ENCODE results near the gene KCNJ5. TPM values are rescaled to one million over a fixed set of nuclear protein-coding genes. Genes with fewer than 3 reads are reported as not detected.
A peak's percentile ranks its signal among the peaks of the same experiment; 100 is the strongest.

KCNJ5 gene
- total RNA-seq, 3 donors from 2014 or later = 0.14 to 3.9 (median 0.48) TPM

GRCh38 chr11:128893578-128894285, 2.6 kb downstream of the KCNJ5 start:
- no peak overlapping the region for H3K4me3 ChIP-seq
- ATAC-seq (no peak), DNase-seq (no peak)
- H3K4me1 ChIP-seq (ENCODE audit: low read depth) = peaks cover 10% of the 10 kb centered on the region
- intact Hi-C loops (cut with DNase I, micrococcal nuclease) = no loop called here
- TF ChIP-seq CTCF (IDR thresholded peaks at IDR 0.05) = no peak
- no peaks in the 10 kb centered on the region for H3K36me3 ChIP-seq (ENCODE audit: low read depth)
- no peaks in the 10 kb centered on the region for H3K9me3 ChIP-seq

GRCh38 chr11:128894286-128894681, 3.1 kb downstream of the KCNJ5 start:
- H3K4me1 ChIP-seq (ENCODE audit: low read depth) = peaks cover 10% of the 10 kb centered on the region
- ATAC-seq (no peak), DNase-seq (no peak)
- H3K36me3 ChIP-seq (ENCODE audit: low read depth) = no peaks in the 10 kb centered on the region
- TF ChIP-seq CTCF (IDR thresholded peaks at IDR 0.05) = no peak
- no peaks in the 10 kb centered on the region for H3K9me3 ChIP-seq
- H3K4me3 ChIP-seq = no peak overlapping the region
- intact Hi-C loops (cut with DNase I, micrococcal nuclease) = no loop called here

- TF ChIP-seq CTCF (IDR thresholded peaks at IDR 0.05) = no peak
- ATAC-seq (peak; percentile 79), DNase-seq (peak in 2 of 3 donors; percentile 60 to 68)
- Histone ChIP-seq H3K36me3 (ENCODE audit: low read depth) (no peaks in the 10 kb centered on the region), H3K4me1 (ENCODE audit: low read depth) (peaks cover 10% of the 10 kb centered on the region), H3K4me3 (no peak overlapping the region), H3K9me3 (no peaks in the 10 kb centered on the region)
- intact Hi-C loops (cut with DNase I, micrococcal nuclease) = no loop called here
These were observed 3.5 kb downstream of the KCNJ5 start for GRCh38 chr11:128894685-128895084.

DNA sequence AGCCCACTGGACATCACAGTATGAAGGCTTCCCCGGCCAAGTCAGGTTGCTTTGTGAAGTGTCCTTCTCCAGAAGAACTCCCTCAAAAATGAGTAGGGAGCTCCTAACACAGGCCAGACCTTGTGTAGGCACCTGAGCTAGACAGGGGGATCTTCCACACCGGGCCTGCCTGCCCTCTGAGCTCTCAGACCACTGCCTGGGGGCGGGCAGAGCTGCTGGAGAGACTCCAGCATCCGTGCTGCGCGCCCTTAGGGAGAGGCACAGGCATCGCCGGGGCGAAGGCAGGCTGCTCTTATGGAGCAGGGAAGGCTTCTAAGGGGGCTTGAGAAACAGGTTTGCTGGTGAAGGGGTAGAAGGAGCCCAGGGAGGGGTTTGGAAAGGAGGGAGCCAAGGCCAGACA, 4.4 kb downstream of the KCNJ5 start:
- Histone ChIP-seq H3K9me3 (no peaks in the 10 kb centered on the region), H3K36me3 (ENCODE audit: low read depth) (no peaks in the 10 kb centered on the region), H3K4me3 (no peak overlapping the region), H3K4me1 (ENCODE audit: low read depth) (peaks cover 5% of the 10 kb centered on the region)
- ATAC-seq (no peak), DNase-seq (no peak)
- TF ChIP-seq CTCF (IDR thresholded peaks at IDR 0.05) = no peak
- intact Hi-C loops (cut with DNase I, micrococcal nuclease) = no loop called here

DNA sequence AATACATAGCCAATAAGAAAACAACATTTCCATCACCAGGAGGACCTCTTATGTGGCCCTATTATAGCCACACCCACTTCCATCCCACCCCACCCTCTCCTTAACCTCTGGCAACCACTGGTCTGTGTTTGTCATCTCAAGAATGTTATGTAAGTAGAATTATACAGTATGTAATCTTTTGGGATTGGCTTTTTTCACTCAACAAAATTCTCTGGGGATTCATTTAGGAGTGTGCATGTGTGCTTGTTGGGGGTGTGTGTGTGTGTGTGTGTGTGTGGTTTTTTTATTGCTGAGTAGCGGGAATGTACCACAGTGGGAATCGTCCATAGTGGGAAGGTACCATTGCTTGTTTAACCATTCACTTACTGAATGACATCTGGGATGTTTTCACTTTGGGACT, 5.2 kb downstream of the KCNJ5 start:
- Histone ChIP-seq H3K4me1 (ENCODE audit: low read depth) (peaks cover 3% of the 10 kb centered on the region), H3K4me3 (no peak overlapping the region), H3K36me3 (ENCODE audit: low read depth) (no peaks in the 10 kb centered on the region), H3K9me3 (no peaks in the 10 kb centered on the region)
- ATAC-seq (no peak), DNase-seq (no peak)
- TF ChIP-seq CTCF (IDR thresholded peaks at IDR 0.05) = no peak
- intact Hi-C loops (cut with DNase I, micrococcal nuclease) = no loop called here

- ATAC-seq = no peak
- no peak for DNase-seq
- H3K4me3 ChIP-seq = no peak overlapping the region
- H3K4me1 ChIP-seq (ENCODE audit: low read depth) = peaks cover 3% of the 10 kb centered on the region
- intact Hi-C loops (cut with DNase I, micrococcal nuclease) = no loop called here
- no peaks in the 10 kb centered on the region for H3K36me3 ChIP-seq (ENCODE audit: low read depth)
- H3K9me3 ChIP-seq = no peaks in the 10 kb centered on the region
- no peak for TF ChIP-seq CTCF (IDR thresholded peaks at IDR 0.05)
These were observed 6.7 kb downstream of the KCNJ5 start for GRCh38 chr11:128897826-128898225.

All from mucosa of descending colon (tissue), 3 donors.